ENCODE data around the gene ZNF208.
A peak's percentile ranks its signal among the peaks of the same experiment; 100 is the strongest.

The ZNF208 gene

DNA sequence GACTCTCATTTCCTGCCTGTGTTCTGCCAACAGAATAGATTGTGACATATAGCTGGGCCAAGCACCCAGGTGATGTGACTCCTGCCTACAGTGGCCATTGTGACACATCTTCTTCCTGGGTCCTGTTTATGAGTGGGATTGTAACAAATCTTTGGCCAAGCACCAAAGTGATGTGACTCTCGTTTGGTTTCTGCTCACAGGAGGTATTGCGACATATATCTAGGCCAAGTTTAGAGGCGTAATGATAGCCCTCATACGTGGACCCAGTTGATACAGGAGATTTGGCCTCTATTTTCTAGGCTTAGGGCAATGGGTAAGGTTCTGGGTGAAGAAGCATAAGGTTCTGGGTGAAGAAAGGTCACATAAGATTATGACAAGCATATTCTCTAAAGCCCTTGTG is 76.2 kb downstream of the ZNF208 start:
- no peak for TF ChIP-seq ZFX (IDR thresholded peaks at IDR 0.05)
- no peak overlapping the region for H3K27ac ChIP-seq

DNA sequence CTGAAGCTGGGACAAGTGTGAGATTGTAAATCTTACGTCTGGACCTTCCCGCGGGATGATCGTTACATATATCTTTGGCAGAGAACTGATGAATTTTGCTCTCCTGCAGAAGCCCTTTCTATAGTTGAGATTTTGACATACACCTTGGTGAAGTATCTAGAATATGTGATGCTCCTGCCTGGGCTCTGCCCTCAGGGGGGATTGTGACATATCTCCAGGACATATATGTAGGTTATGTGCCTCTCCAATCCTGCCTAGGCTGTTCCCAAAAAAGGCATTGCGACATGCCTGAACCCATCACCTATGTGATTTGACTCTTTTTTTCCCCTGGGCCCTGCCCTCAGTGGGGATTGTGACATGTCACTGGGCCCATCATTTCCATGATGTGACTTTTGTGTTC is 76.6 kb downstream of the ZNF208 start:
- H3K27ac ChIP-seq = no peak overlapping the region
- TF ChIP-seq ZFX (IDR thresholded peaks at IDR 0.05) (no peak), CTCF (conservative IDR thresholded peaks at IDR 0.05) (no peak)

- no peak overlapping the region for H3K27ac ChIP-seq
- no peak for TF ChIP-seq CTCF (conservative IDR thresholded peaks at IDR 0.05)
- no peak for TF ChIP-seq ZFX (IDR thresholded peaks at IDR 0.05)
Observed at GRCh38 chr19:21922276-21922675, 88.5 kb downstream of the ZNF208 start.

GRCh38 chr19:21921691-21922180 is 89.0 kb downstream of the ZNF208 start:
- TF ChIP-seq ZFX (IDR thresholded peaks at IDR 0.05) = no peak
- TF ChIP-seq CTCF (conservative IDR thresholded peaks at IDR 0.05) = no peak
- no peak overlapping the region for H3K27ac ChIP-seq

GRCh38 chr19:21915411-21915810 is 95.3 kb downstream of the ZNF208 start:
- H3K27ac ChIP-seq = no peak overlapping the region
- no peak for TF ChIP-seq CTCF (conservative IDR thresholded peaks at IDR 0.05)
- no peak for TF ChIP-seq ZFX (IDR thresholded peaks at IDR 0.05)

DNA sequence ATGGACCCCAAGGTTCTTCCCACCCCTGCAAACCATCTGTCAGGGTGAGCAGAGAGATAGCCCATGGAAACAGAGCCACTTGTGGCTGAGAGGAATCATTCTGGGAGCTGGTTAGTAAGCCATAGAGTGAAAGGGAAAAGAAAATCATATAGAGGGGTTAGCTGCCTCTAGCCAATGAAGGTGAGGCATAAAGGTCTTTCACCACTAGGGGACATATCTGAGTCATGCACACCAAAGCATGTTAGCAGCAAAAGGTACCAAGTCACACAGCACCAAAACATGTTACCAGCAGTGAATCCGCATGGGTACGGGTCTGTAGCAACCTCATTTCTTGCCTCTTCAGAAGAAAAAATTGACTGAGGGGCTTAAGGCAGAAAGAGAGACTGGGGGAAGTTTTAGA is 98.1 kb downstream of the ZNF208 start:
- peak; percentile 11; the same call in 1 of the 2 replicates for TF ChIP-seq CTCF (conservative IDR thresholded peaks at IDR 0.05)
- no peak for TF ChIP-seq ZFX (IDR thresholded peaks at IDR 0.05)
- H3K27ac ChIP-seq = no peak overlapping the region

DNA sequence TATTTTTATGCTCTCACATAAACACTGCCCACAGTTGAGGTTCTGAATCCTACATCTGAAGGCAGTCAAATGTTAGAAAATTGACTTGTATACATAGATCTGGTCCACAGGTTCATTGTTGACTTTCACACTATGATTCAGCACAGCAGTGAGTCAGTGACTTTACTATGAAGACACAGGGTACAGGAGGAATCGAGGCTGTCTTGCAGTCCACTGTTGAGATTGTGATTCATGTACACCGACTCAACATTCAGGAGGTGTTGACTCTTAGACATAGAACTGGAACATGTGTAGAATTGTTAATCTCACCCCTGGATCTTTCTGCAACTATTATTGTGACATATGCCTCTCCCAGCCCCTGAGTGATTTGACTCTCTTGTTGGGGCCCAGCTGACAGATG is 100.4 kb downstream of the ZNF208 start:
- H3K27ac ChIP-seq = no peak overlapping the region
- TF ChIP-seq ZFX (IDR thresholded peaks at IDR 0.05) (no peak), CTCF (conservative IDR thresholded peaks at IDR 0.05) (no peak)

- H3K27ac ChIP-seq = no peak overlapping the region
- TF ChIP-seq CTCF (conservative IDR thresholded peaks at IDR 0.05) (no peak), ZFX (IDR thresholded peaks at IDR 0.05) (no peak)
Observed at GRCh38 chr19:21908066-21908465, 102.7 kb downstream of the ZNF208 start.
